DMS53 treated with DMSO at 0.1 percent for 48 hours (cell line): ENCODE measurements around the gene RNF144B.
"Not testable (repeated sequence)": the region's sequence is repeated elsewhere in the genome, so short reads cannot be mapped to it uniquely, and the experiment has no call there.

ENCODE experiments used
- DNase-seq: peaks from one replicate; lab custom pipeline; 2025; ENCODE audit not compliant: unreplicated experiment; lab: John Stamatoyannopoulos, UW

RNF144B gene

DNA sequence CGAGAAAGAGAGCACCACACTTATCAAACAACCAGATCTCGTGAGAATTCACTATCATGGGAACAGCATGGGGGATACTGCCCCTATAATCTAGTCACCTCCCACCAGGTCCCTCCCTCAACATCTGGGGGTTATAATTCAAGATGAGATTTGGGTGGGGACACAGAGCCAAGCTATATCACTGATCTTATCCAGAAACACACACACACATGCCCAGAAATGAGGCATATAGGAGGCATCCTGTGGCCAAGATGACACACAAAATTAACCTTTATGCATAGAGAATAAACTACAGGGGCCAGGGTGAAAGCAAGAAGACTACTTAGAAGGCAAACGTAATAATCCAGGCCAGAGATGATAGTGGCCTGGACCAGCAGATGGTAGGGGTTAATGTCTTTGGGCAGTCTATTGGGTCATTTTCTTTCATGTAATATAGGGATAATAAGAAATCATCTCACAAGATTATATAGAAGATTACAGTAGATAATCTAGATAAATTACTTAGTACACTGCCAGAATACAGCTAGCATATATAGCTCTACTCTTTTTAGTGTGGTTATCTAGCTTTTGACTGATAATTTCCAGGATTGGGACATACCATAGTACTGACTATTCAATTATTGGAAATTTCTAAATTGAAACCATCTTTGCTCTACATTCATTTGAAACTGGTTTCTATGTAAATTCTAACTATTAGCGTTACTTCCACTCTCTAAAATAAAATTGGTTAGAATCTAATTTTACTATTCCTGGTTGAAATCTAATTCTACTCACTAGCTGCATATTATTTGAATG, 20.0 kb downstream of the RNF144B start:
- DNase-seq: no peak

DNA sequence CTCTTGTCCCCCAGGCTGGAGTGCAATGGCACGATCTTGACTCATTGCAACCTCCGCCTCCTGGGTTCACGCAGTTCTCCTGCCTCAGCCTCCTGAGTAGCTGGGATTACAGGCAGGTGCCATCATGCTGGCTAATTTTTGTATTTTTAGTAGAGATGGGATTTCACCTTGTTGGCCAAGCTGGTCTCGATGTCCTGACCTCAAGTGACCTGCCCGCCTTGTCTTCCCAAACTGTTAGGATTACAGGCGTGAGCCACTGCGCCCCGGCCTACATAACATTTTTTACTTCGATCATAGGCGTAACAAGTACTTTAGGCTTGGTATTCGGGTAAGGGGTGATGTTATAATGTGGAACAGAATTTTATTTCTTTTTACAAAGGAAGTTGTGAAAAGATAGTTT, 22.5 kb downstream of the RNF144B start:
- DNase-seq: not testable (repeated sequence)

DNA sequence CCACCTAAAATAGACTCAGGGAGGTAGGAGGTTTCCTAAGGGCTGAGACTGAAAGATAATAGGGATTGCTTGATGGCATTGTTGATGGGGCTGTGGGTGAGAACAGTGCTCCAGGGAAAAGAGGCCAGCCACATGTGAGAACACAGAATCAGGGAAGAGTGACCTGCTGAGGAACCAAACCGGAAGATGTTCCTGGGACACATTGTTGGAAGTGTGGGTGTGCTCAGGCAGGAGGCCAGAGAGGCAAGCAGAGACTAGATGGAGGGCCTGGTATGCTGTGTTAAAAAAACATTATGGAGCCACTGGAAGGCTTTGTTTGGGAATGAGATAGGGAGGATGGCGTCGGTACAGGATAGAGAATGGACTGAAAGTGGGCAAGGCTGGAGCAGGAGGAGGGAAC, 23.3 kb downstream of the RNF144B start:
- DNase-seq: no peak

DNA sequence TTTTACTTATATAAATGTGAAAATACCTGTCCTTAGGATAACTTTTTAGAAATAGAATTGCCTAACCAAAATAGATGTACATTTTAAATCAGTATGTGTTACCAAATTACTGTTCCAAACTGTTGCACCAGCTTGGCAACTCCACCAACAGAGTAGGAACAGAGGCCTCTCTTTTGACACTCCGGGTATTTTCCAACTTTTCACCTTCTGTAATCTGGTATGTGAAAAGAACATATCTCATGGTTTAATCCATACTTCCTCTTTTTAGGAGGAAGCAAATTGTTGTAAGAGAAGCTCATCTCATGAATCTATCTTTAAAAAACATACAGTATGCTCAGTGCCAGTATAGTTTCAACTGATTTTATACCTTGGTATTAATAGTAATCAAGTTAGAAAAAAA, 24.9 kb downstream of the RNF144B start:
- DNase-seq: no peak

DNA sequence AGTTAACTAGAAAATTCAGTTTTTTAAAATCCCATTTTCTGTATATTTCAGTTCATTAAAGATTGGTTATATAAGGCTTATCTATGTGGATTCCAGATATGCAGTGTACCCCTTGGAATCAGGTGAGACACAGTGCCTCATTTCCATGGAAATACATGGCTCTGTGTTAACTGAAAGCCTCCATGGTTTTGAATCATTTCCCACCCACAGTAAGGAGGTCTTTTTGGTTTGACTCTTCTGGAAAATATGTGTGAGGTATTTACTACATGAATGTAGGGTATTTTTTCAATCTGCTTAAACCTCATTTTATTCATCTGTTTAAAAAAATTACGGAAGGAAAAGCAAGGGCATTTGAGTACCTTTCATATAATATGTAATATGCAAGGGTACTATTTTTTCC, 25.5 kb downstream of the RNF144B start:
- no peak for DNase-seq

DNA sequence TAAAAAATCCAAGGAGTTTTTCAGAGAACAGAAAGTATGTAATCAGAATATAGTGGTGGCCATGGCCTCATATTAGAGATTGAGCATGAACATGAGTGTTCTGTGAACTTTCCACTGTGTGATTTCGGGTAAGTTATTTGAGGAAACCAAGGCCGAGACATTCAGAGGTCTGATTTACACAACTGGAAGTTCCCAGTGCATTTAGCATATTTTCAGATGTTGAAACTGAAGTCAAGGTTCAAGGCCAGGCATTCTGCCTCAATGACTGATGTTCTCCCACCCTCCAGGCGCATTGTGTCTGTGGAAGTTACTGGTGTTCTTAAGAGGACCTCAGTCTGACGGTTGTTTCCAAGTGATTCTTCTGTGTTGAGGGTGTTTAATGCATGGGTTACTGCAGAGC, 26.2 kb downstream of the RNF144B start:
- no peak for DNase-seq

DNA sequence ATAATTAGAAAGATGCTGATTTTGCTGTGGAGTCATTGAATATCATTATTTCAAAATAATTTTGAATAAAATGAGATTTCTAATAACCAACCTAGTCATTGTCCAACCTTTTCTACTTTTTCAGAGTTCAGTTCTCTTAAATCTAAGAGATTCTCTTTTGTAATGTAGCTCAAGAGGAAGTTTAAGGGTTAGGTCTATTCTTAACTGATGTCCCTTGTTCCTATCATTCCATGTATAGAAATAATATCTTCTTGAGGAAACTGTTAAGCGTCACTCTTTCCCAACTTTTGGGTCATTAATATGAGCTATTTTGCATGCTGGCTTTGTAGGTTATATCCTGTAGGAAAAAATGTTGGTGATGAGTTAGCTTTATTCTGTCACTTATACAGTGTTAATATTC, 27.0 kb downstream of the RNF144B start:
- DNase-seq: no peak

DNA sequence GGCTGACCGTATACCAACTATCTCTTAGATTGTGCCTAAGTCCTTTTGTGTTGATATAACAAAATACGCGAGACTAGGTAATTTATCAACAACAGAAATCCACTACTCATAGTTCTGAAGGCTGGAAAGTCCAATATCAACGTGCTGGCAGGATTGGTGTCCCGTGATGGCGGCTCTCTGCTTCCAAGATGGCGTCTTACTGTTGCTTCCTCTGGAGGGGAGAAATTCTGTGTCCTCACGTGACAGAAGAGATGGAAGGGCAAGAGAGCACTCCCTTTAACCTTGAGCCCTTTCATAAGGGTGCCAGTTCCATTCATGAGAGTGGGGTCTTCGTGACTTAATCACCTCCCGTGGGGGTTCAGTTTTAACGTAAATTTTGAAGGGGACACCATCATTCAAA, 28.1 kb downstream of the RNF144B start:
- no peak for DNase-seq

DNA sequence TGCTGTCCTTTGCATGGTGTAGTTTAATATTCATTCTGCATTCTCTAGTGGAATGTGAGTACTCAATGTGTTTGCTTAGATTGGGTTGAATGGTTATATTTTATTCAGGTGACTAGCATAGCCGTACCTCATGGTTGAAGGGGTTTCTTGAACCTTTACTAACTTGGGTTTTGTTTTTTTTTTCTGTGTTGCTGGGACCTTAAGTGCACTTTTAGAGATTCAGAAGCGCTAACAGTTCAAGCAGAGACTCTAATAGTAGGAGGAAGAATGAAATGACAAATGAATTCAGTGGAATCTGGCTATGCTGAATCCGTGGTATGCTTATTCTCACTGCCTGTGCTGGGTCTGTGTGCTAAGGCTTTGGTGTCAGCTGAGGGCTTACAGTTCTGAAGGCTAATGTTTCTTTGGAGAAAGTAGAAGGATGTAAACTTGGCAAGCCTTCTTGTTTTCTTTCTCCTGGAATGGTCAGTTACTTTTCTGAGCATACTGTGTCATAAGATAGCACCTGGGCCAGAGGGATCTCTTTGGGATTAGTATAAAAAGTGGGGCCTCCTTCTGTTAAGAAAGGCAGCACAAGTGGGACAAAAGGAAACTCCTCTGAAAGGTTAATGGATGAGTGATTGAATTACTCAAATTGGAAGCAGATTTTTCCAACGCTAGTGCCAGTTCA, 28.7 kb downstream of the RNF144B start:
- no peak for DNase-seq

DNA sequence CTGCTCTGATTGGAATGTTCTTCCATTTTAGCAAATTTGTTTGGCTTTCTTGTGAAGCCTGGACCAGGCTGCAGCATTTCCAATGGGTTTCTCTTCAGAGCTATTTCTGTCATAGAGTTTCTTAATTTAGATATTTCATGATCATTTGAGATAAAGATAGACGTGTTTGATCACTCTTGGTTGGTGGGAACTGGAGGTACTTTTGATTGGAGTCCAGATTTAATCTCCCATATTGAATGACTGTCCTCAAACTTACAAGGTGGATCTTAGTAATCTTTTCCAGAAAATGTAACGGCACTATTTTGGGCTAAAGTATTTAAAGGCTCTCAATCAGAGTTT, 29.2 kb downstream of the RNF144B start:
- DNase-seq: no peak

DNA sequence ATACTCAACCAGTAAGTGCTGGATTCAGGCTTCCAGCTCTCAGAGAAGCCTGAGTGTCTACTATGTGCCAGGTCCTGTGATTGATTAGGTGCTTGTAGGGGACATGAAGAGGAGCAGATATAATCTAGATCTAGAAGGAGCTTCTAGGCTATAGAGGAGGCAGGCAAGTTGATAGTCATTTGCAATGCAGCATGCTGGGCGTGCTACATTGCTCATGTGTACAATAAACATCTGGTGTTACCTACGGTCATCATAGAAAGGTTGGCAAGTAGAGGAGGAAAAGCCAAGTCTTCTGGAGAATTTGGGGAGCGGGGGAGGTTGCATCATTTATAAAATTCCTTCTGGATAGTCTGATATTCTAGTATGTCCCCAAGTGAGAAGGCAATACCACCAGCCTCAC, 33.2 kb downstream of the RNF144B start:
- DNase-seq: no peak

DNA sequence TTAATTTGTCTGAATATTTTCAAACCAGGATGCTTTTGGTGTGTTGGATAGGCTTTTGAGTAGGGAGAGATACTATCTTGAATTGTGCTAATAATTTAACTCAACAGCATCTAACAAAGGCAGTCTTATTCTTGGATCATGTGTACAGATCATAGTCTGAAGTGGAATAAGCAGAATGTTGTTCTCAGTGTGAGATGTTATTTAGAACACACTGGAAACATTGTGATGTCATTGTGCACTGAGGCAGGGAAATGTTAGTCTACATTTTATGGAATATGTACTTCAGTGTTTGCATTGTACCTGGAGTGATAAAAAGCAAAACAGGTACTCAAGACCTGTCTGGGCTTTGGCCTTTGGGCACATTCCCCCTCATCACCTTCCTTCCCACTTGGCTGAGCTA, 35.0 kb downstream of the RNF144B start:
- DNase-seq: no peak

DNA sequence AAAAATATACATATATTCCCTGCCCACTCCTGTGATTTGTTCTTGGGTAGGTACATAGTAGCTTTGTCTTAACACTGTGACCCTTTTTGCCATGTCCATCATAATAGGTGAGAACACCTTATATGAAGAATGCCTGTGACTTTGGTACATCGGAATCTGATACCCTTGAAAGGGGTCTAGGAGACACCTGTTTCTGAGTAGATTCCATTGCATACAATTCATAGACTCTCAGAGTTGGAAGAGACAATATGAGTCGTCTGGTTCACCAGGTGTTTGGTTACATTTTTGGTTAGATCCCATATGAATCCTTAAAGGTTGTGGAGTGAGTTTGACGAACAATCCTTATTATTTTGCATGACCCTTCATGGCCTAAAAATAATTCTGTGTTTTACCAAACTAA, 36.3 kb downstream of the RNF144B start:
- no peak for DNase-seq

DNA sequence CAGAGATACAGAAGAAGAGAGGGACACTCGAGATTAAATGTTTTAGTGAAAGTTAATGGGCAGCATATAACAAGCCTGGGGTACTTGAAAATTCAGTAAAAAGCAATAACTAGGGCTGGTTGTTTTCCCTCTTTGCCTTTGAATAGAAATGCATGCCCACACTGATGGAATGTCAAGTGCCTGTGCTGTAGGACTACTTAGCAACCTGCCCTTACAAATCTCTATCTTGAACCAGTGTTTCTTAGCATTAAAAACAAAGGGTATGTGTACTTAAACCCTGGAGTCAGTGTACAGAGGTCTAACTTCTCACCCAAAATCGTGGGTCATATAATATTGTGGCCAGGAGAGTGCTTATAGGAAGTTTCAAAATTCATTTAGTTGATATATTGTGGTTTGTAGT, 37.1 kb downstream of the RNF144B start:
- no peak for DNase-seq

DNA sequence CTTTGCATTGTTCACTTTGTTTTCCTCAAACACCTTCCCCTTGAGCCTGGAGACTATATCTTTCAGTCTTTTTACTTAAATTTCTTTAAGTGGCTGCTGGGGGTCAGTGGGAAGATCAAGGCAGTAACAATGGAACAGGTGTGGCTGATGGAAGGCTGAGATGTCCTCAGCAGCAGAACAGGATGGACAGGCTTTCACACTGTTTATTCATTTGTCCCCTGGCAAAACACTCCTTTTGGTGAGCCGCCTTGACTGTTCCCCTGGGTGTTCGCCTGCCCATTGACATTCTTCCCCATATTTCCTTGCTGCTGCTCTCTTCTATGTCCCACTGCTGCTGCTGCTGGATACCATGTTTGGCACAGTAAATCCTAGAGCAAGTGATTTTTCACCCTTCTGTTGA, 38.1 kb downstream of the RNF144B start:
- no peak for DNase-seq

DNA sequence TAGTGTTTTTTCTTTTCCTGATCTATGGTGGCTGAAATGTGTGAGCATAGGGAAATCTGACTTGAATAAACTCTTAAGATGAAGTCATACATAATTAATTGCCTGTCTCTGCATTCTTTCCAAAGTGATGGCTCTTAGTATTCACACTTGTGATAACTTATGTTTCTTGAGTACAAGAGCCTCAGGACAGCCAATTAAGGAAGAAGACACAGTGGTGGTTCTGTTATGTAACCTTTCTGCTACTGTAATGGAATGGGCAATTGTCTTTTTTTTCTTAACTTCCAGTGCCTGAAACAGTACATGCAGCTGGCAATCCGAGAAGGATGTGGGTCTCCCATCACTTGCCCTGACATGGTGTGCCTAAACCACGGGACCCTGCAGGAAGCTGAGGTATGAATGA, 40.1 kb downstream of the RNF144B start:
- no peak for DNase-seq

DNA sequence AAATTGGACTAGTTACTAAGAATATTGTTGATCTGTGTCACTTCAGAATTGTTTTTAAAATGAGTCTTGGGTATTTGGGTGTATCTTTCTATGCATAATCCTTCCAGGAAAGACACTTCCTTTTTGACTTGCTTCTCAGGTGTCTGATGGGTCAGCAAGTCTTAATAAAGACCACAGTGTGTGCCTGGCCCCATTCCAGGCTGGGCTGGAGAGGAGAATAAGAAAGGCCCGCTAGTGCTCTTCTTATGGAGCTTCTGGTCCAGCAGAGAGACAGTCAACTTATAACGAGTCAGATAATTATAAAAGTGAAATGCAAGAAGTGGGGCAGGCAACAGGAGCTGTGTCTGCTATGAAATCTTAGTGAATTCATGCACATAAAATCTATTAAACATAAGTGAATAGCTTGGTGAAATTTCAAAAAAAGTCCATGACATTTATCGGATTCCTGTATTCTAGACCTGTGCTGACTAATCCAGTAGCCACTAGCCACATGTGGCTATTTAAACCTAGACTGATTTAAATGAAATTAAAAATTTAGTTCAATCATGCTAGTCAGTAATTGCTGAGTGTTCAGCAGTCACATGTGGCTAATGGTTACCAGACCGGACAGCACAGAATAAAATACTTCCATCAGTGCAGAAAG, 42.6 kb downstream of the RNF144B start:
- DNase-seq: no peak

DNA sequence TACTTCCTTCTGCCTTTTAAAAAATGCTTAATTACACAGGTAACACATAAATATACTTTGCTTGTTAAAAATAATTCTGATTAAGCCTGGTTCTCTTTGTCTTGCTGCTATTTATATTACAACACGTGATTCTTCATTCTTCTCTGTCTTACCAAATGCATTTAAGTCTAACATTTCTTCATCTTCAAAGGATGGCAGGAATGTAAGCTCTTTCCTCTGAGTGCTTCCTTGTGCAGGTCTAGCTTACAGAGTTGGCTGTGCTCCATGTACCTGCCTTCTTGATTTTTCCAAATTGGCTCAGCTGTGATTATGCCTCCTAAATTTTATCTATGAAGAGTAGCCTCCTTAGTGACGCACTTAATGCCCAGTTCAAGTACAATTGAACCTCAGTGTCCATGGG, 44.4 kb downstream of the RNF144B start:
- no peak for DNase-seq

DNA sequence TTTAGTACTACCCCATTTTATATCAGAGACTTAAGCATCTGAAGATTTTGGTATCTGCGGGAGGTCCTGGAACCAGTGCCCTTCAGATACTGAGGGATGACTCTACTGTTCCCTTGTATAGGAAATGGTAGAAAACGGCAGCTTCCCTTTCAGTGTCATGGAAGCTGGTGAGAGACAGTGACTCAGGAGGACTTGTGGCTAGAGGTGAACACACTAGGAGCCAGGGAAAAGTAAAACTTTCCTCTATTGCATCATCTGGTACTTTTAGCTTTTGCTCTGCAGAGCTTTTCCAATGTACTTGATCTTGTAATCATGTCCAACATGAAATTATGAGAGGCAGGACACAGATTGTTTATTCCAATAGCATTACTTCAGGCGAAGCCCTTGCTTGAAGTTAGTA, 45.0 kb downstream of the RNF144B start:
- DNase-seq: no peak

DNA sequence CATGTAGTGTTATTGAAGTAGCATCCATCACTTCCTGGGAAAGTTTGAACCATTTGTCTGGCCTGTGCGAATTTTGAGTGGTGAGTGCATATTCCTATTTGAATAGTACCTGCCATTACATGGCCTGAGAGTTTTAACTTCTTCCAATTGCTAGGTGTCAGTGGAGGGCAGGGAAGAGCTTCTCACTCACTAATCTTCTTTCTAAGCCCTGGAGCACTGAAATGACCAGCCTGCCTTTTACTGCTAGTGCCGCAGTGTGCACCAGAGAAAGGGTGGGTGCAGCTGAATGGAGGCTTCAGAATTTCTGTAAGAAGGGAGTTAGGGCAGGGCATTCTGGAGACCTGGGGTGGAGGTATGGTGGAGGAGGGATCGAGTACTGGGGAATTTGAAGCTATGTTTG, 45.5 kb downstream of the RNF144B start:
- DNase-seq: no peak

DNA sequence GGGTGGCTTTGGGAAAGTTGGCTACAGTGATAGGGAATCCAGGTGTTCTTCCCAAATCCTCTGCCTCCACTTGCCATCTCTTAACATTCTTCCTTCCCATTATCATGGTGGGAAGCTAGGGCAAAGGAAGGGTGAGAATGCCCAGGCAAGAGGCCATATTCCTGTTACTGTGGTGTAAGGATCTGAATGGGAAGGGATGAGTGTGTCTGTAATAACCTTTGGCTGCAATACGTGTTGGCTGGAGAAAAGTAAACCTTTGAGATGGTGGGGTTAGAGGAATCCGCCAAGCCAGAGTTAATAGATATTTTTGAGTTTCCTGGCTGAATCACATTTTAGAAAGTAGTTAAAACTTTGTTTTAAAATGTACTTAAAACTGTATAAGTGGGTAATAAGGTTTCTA, 45.9 kb downstream of the RNF144B start:
- DNase-seq: no peak

DNA sequence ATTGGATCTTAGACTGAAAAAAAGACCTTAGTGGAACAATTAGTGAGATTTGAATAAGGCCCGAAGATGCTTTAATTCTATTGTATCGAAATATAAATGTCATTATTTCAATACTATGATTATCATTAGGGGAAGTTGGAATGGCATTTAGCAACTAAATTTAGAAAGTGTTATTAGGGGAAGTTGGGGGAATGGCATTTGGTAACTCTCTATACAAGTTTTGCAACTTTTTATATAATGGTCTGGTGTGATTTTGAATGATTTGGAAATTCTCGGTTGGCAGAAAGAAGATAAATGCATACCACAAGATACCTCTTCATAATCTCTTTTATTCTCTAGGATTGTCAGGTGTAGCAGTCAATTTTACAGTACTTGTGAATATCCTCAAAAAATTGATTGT, 49.2 kb downstream of the RNF144B start:
- DNase-seq: no peak

DNA sequence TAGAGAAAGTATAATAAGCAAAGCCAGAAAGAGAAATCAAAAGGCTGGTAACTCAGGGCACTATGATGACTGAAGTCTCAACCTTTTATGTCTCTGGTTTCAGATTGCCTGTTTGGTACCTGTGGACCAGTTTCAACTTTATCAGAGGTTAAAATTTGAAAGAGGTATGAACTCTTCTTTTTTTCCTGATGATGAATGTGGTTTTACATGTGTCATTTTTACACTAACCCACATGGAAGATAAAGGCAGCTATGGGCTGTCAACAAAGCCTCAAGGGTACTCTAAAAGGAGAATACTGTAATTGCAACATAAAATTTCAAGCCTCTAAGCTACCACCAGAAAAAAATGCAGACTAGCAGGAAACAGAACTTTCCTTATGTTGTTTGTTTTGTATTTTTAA, 52.4 kb downstream of the RNF144B start:
- DNase-seq: no peak
